Adrenal gland (tissue), 5 donors: ENCODE data around the gene PTTG2.

Source experiments
- POLR2A ChIP-seq, 2 donors: fragments of 450-650 bp; IDR thresholded peaks; one replicate each; pipeline ENCODE4 v1.6.1; 2017; ENCODE audit warnings: antibody characterized with exemption in 2 of 2, mild to moderate bottlenecking in 2 of 2, moderate library complexity in 1 of 2
- TF ChIP-seq, protein P1 (sequence below), 6 experiments: fragments of 450-650 bp in 4 of 6; fragments of 200-600 bp in 2 of 6; sonication (generic) in 1 of 6; IDR thresholded peaks; 1 replicate in 5 of 6; 2 replicates in 1 of 6; pipeline versions ENCODE4 v1.5.1 to v1.8.0; 2016 to 2021; ENCODE audit warnings: antibody characterized with exemption in 6 of 6, mild to moderate bottlenecking in 2 of 6, moderate library complexity in 1 of 6
- donor health status: DM: no; HTN: no; CAD: no.

DNA sequence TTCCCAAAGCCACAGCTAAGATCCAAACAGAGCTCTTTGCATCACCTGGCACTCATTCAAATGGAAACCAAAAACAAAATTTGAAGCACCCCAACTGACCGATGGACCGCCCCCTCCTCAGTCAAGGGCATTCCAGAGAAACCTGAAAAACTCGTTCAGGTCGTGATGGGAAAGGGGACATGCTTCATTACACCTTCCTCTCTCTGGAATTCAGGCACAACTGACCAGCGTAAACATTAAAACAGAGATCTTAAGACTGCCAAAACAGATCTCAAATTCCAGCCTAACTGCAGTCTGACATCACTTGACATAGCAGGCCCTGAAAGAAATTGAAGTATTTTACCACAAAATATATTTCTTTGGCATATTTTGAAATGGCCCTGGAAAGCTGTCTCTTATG is 28.5 kb downstream of the PTTG2 start:
- TF ChIP-seq, protein P1, sequence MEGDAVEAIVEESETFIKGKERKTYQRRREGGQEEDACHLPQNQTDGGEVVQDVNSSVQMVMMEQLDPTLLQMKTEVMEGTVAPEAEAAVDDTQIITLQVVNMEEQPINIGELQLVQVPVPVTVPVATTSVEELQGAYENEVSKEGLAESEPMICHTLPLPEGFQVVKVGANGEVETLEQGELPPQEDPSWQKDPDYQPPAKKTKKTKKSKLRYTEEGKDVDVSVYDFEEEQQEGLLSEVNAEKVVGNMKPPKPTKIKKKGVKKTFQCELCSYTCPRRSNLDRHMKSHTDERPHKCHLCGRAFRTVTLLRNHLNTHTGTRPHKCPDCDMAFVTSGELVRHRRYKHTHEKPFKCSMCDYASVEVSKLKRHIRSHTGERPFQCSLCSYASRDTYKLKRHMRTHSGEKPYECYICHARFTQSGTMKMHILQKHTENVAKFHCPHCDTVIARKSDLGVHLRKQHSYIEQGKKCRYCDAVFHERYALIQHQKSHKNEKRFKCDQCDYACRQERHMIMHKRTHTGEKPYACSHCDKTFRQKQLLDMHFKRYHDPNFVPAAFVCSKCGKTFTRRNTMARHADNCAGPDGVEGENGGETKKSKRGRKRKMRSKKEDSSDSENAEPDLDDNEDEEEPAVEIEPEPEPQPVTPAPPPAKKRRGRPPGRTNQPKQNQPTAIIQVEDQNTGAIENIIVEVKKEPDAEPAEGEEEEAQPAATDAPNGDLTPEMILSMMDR (IDR thresholded peaks at IDR 0.05), result no peak
- TF ChIP-seq POLR2A (IDR thresholded peaks at IDR 0.05), result no peak
